CD4-positive, alpha-beta T cell treated with Interleukin-10 for 1 hour (primary cell): ENCODE measurements around the gene SRGAP2B.
"Not testable (repeated sequence)": the region's sequence is repeated elsewhere in the genome, so short reads cannot be mapped to it uniquely, and the experiment has no call there.

Experiments used
- DNase-seq: peaks from one replicate; pipeline ENCODE4 v3.0.0-alpha.2; 2020

Gene SRGAP2B

GRCh38 chr1:145082483-145083255 is 12.5 kb downstream of the SRGAP2B start:
- DNase-seq = not testable (repeated sequence)

GRCh38 chr1:145080193-145080592 is 14.9 kb downstream of the SRGAP2B start:
- DNase-seq = not testable (repeated sequence)

GRCh38 chr1:145079737-145080136 is 15.4 kb downstream of the SRGAP2B start:
- not testable (repeated sequence) for DNase-seq

- DNase-seq = not testable (repeated sequence)
Measured at GRCh38 chr1:145078787-145079370, 16.2 kb downstream of the SRGAP2B start.

- not testable (repeated sequence) for DNase-seq
Measured at GRCh38 chr1:145077872-145078786, 17.0 kb downstream of the SRGAP2B start.

GRCh38 chr1:145076877-145077276 is 18.3 kb downstream of the SRGAP2B start:
- not testable (repeated sequence) for DNase-seq

GRCh38 chr1:145074021-145074559 is 21.0 kb downstream of the SRGAP2B start:
- not testable (repeated sequence) for DNase-seq

- DNase-seq = not testable (repeated sequence)
Measured at GRCh38 chr1:145071569-145071968, 23.6 kb downstream of the SRGAP2B start.

GRCh38 chr1:145066486-145066885 is 28.6 kb downstream of the SRGAP2B start:
- DNase-seq = not testable (repeated sequence)

GRCh38 chr1:145065194-145065826 is 29.8 kb downstream of the SRGAP2B start:
- not testable (repeated sequence) for DNase-seq

- not testable (repeated sequence) for DNase-seq
Measured at GRCh38 chr1:145063941-145064648, 31.0 kb downstream of the SRGAP2B start.

GRCh38 chr1:145063285-145063684 is 31.8 kb downstream of the SRGAP2B start:
- not testable (repeated sequence) for DNase-seq

GRCh38 chr1:145058184-145058583 is 36.9 kb downstream of the SRGAP2B start:
- DNase-seq = not testable (repeated sequence)

GRCh38 chr1:145055217-145055760 is 39.8 kb downstream of the SRGAP2B start:
- not testable (repeated sequence) for DNase-seq

GRCh38 chr1:145053428-145053827 is 41.7 kb downstream of the SRGAP2B start:
- not testable (repeated sequence) for DNase-seq

GRCh38 chr1:145052019-145052776 is 42.9 kb downstream of the SRGAP2B start:
- DNase-seq = not testable (repeated sequence)

- DNase-seq = not testable (repeated sequence)
Measured at GRCh38 chr1:145048181-145048856, 46.8 kb downstream of the SRGAP2B start.

- not testable (repeated sequence) for DNase-seq
Measured at GRCh38 chr1:145047553-145047952, 47.6 kb downstream of the SRGAP2B start.

GRCh38 chr1:145045571-145046273 is 49.4 kb downstream of the SRGAP2B start:
- not testable (repeated sequence) for DNase-seq
